Measurements from ENCODE around the gene BICDL1. TPM values are rescaled to one million over a fixed set of nuclear protein-coding genes. Genes with fewer than 3 reads are reported as not detected.

Gene BICDL1
- total and polyA plus RNA-seq, 2 experiments from 2014 or later: not detected

GRCh38 chr12:120117961-120118320 lies 128.9 kb downstream of the BICDL1 start:
- in situ Hi-C loops (cut with MboI): no loop called here
- Histone ChIP-seq H3K4me3 (peak overlapping the region; percentile 96), H3K9ac (peak overlapping the region; percentile 93)

GRCh38 chr12:120118321-120119061 lies 129.5 kb downstream of the BICDL1 start:
- 9 to 10% methylated on average over 11 of the region's 11 CpGs for WGBS, 2 experiments (ENCODE audit: low coverage in 1 of 2, low lambda C conversion rate in 2 of 2, missing lambda C conversion rate in 2 of 2)
- peak overlapping the region; percentile 98 for H3K4me2 ChIP-seq (ENCODE audit: unreplicated experiment)
- in situ Hi-C loops (cut with MboI): no loop called here
- H4K20me1 ChIP-seq (ENCODE audit: insufficient read depth): no peaks in the 10 kb centered on the region; the same call in 1 of the 2 replicates
- H3K4me3 ChIP-seq: peak overlapping the region; percentile 96
- TF ChIP-seq EZH2 (IDR thresholded peaks at IDR 0.05; ENCODE audit: insufficient read depth, poor library complexity, severe bottlenecking): no peak
- no peak for TF ChIP-seq EZH2phosphoT487 (IDR thresholded peaks at IDR 0.05; ENCODE audit: insufficient read depth, low read depth)
- H3K27ac ChIP-seq: peak overlapping the region; percentile 91
- no peaks in the 10 kb centered on the region for H3K9me3 ChIP-seq (ENCODE audit: low read depth)
- no peaks in the 10 kb centered on the region for H3K27me3 ChIP-seq (replicated peaks; ENCODE audit: insufficient read depth)
- peaks cover 45% of the 10 kb centered on the region for H3F3A ChIP-seq (ENCODE audit: insufficient read depth)
- H3K79me2 ChIP-seq (ENCODE audit: insufficient read depth): peaks cover 43% of the 10 kb centered on the region
- no peaks in the 10 kb centered on the region for H3K9me2 ChIP-seq (ENCODE audit: insufficient read depth)
- H3K36me3 ChIP-seq (ENCODE audit: low read depth): no peaks in the 10 kb centered on the region
- H3K4me1 ChIP-seq (ENCODE audit: insufficient read depth): peaks cover 36% of the 10 kb centered on the region
- DNase-seq: peak; percentile 84
- peak overlapping the region; percentile 93 for H3K9ac ChIP-seq
- H2AFZ ChIP-seq: peak overlapping the region; percentile 8; the same call in 1 of the 2 replicates

More at GRCh38 chr12:120117961-120118320, 128.9 kb downstream of the BICDL1 start:
- no peak for DNase-seq
- Histone ChIP-seq H3K9me2 (ENCODE audit: insufficient read depth) (no peaks in the 10 kb centered on the region), H3K4me1 (ENCODE audit: insufficient read depth) (peaks cover 36% of the 10 kb centered on the region), H3K4me2 (ENCODE audit: unreplicated experiment) (peak overlapping the region; percentile 98), H3F3A (ENCODE audit: insufficient read depth) (peaks cover 45% of the 10 kb centered on the region), H3K79me2 (ENCODE audit: insufficient read depth) (peaks cover 48% of the 10 kb centered on the region), H3K36me3 (ENCODE audit: low read depth) (no peaks in the 10 kb centered on the region), H2AFZ (peak overlapping the region; percentile 8; the same call in 1 of the 2 replicates), H4K20me1 (ENCODE audit: insufficient read depth) (no peaks in the 10 kb centered on the region; the same call in 1 of the 2 replicates), H3K9me3 (ENCODE audit: low read depth) (no peaks in the 10 kb centered on the region), H3K27ac (peak overlapping the region; percentile 91), H3K27me3 (replicated peaks; ENCODE audit: insufficient read depth) (no peaks in the 10 kb centered on the region)
- WGBS, 2 experiments (ENCODE audit: low coverage in 1 of 2, low lambda C conversion rate in 2 of 2, missing lambda C conversion rate in 2 of 2): 1 to 4% methylated on average over 7 of the region's 7 CpGs
- TF ChIP-seq EZH2 (IDR thresholded peaks at IDR 0.05; ENCODE audit: insufficient read depth, poor library complexity, severe bottlenecking) (no peak), EZH2phosphoT487 (IDR thresholded peaks at IDR 0.05; ENCODE audit: insufficient read depth, low read depth) (no peak)

- Histone ChIP-seq H3K9me2 (ENCODE audit: insufficient read depth) (no peaks in the 10 kb centered on the region), H2AFZ (no peak overlapping the region), H3K4me3 (peak overlapping the region; percentile 96), H3K27ac (peak overlapping the region; percentile 91), H3K4me2 (ENCODE audit: unreplicated experiment) (peak overlapping the region; percentile 98), H4K20me1 (ENCODE audit: insufficient read depth) (no peaks in the 10 kb centered on the region; the same call in 1 of the 2 replicates), H3K27me3 (replicated peaks; ENCODE audit: insufficient read depth) (no peaks in the 10 kb centered on the region), H3K36me3 (ENCODE audit: low read depth) (no peaks in the 10 kb centered on the region), H3F3A (ENCODE audit: insufficient read depth) (peaks cover 50% of the 10 kb centered on the region), H3K9me3 (ENCODE audit: low read depth) (no peaks in the 10 kb centered on the region), H3K4me1 (ENCODE audit: insufficient read depth) (peaks cover 36% of the 10 kb centered on the region), H3K9ac (peak overlapping the region; percentile 93), H3K79me2 (ENCODE audit: insufficient read depth) (peaks cover 33% of the 10 kb centered on the region)
- TF ChIP-seq EZH2 (IDR thresholded peaks at IDR 0.05; ENCODE audit: insufficient read depth, poor library complexity, severe bottlenecking) (no peak), EZH2phosphoT487 (IDR thresholded peaks at IDR 0.05; ENCODE audit: insufficient read depth, low read depth) (no peak)
- WGBS, 2 experiments (ENCODE audit: low coverage in 1 of 2, low lambda C conversion rate in 2 of 2, missing lambda C conversion rate in 2 of 2): 30 to 33% methylated on average over 9 of the region's 9 CpGs
- in situ Hi-C loops (cut with MboI): no loop called here
- DNase-seq: peak; percentile 76
Observed at GRCh38 chr12:120119271-120119973, 130.4 kb downstream of the BICDL1 start.

GRCh38 chr12:120121343-120121742 lies 132.3 kb downstream of the BICDL1 start:
- H3K9ac ChIP-seq: no peak overlapping the region
- in situ Hi-C loops (cut with MboI): no loop called here
- peaks cover 10% of the 10 kb centered on the region; the same call in 1 of the 2 replicates for H3K36me3 ChIP-seq (ENCODE audit: low read depth)
- no peak for TF ChIP-seq EZH2phosphoT487 (IDR thresholded peaks at IDR 0.05; ENCODE audit: insufficient read depth, low read depth)
- no peak for TF ChIP-seq EZH2 (IDR thresholded peaks at IDR 0.05; ENCODE audit: insufficient read depth, poor library complexity, severe bottlenecking)
- DNase-seq: no peak
- 49 to 55% methylated on average over 2 of the region's 2 CpGs for WGBS, 2 experiments (ENCODE audit: low coverage in 1 of 2, low lambda C conversion rate in 2 of 2, missing lambda C conversion rate in 2 of 2)
- peaks cover 15% of the 10 kb centered on the region for H3K79me2 ChIP-seq (ENCODE audit: insufficient read depth)
- H4K20me1 ChIP-seq (ENCODE audit: insufficient read depth): no peaks in the 10 kb centered on the region
- no peaks in the 10 kb centered on the region for H3K27me3 ChIP-seq (replicated peaks; ENCODE audit: insufficient read depth)
- H3K9me2 ChIP-seq (ENCODE audit: insufficient read depth): no peaks in the 10 kb centered on the region
- no peak overlapping the region for H3K27ac ChIP-seq
- no peak overlapping the region for H2AFZ ChIP-seq
- H3K4me2 ChIP-seq (ENCODE audit: unreplicated experiment): no peak overlapping the region
- H3F3A ChIP-seq (ENCODE audit: insufficient read depth): peaks cover 57% of the 10 kb centered on the region
- H3K4me3 ChIP-seq: no peak overlapping the region
- H3K9me3 ChIP-seq (ENCODE audit: low read depth): no peaks in the 10 kb centered on the region
- peaks cover 23% of the 10 kb centered on the region for H3K4me1 ChIP-seq (ENCODE audit: insufficient read depth)

All from GM23248 (cell line).